Astrocyte of the spinal cord (primary cell): ENCODE measurements around the gene CACNG6.

ENCODE experiments used
- DNase-seq: peaks from one replicate; pipeline ENCODE4 v3.0.0; 2011; ENCODE audit warnings: low read depth, low spot score
- H3K4me3 ChIP-seq: 2 replicates; pipeline ENCODE4 v1.5.1; 2011; ENCODE audit warnings: low read depth, mild to moderate bottlenecking, low read length, moderate library complexity
- in situ Hi-C: cut with HindIII; loops from 2 replicates; pipeline ENCODE4 v1.10.0; 2017; ENCODE audit warnings: low sequenced_read_pairs
- TF ChIP-seq, protein P1 (sequence below): IDR thresholded peaks from 2 replicates; pipeline ENCODE4 v1.5.1; 2012; ENCODE audit warnings: low read depth, mild to moderate bottlenecking, low read length, inconsistent platforms

The CACNG6 gene, protein sequence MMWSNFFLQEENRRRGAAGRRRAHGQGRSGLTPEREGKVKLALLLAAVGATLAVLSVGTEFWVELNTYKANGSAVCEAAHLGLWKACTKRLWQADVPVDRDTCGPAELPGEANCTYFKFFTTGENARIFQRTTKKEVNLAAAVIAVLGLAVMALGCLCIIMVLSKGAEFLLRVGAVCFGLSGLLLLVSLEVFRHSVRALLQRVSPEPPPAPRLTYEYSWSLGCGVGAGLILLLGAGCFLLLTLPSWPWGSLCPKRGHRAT

DNA sequence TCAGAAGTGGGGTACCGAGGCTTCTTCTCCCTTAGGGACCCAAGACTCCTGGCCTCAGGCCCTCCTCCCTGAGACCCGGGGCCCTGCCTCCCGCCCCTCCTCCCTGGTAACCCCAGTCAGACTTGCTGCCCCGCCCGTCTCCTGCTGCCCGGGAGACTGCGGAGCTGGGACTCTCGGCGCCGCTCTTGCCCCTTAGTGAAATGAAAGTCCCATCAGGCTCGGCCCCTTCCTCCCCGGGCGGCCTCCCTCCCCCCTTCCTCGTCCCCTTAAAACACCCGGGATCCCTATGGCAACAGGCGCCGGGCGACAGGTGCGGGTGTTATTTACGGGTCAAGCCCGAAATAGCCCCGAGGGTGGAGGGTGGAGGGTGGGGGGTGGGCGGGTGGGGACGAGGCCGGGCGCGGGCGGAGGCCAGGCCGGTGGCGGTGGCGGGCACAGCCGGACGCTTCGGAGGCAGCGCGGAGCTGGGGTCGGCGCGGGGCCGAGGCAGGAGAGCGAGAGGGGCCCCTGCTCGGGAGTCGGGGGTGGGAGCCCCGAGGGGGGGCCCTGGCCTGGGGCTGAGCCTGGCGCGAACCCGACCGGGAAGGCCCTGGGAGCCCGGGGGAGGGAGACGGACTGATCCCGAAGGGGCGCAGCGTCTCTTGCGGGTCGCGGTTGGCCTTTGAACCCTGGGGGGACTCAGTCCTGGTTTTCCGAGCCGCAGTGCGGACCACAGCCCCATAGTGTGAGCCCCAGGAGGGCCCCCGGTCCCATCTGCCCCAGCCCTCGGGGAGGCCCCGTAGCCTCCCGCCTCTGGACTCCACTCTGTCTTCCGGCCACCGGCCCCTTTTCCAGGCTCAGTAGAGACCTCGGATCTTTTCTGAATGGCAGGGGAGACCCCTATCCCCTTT is at the start of gene CACNG6:
Gene CACNG6 (plus strand): TSS at position 414 of the 890 bp plus-strand sequence. CDS start 1,241 bp downstream, outside the sequence.
- DNase-seq, result no peak
- in situ Hi-C loops, result no loop called here
- TF ChIP-seq, protein P1, sequence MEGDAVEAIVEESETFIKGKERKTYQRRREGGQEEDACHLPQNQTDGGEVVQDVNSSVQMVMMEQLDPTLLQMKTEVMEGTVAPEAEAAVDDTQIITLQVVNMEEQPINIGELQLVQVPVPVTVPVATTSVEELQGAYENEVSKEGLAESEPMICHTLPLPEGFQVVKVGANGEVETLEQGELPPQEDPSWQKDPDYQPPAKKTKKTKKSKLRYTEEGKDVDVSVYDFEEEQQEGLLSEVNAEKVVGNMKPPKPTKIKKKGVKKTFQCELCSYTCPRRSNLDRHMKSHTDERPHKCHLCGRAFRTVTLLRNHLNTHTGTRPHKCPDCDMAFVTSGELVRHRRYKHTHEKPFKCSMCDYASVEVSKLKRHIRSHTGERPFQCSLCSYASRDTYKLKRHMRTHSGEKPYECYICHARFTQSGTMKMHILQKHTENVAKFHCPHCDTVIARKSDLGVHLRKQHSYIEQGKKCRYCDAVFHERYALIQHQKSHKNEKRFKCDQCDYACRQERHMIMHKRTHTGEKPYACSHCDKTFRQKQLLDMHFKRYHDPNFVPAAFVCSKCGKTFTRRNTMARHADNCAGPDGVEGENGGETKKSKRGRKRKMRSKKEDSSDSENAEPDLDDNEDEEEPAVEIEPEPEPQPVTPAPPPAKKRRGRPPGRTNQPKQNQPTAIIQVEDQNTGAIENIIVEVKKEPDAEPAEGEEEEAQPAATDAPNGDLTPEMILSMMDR, result no peak
- H3K4me3 ChIP-seq, result peak within 1 kb of the TSS; percentile 27

DNA sequence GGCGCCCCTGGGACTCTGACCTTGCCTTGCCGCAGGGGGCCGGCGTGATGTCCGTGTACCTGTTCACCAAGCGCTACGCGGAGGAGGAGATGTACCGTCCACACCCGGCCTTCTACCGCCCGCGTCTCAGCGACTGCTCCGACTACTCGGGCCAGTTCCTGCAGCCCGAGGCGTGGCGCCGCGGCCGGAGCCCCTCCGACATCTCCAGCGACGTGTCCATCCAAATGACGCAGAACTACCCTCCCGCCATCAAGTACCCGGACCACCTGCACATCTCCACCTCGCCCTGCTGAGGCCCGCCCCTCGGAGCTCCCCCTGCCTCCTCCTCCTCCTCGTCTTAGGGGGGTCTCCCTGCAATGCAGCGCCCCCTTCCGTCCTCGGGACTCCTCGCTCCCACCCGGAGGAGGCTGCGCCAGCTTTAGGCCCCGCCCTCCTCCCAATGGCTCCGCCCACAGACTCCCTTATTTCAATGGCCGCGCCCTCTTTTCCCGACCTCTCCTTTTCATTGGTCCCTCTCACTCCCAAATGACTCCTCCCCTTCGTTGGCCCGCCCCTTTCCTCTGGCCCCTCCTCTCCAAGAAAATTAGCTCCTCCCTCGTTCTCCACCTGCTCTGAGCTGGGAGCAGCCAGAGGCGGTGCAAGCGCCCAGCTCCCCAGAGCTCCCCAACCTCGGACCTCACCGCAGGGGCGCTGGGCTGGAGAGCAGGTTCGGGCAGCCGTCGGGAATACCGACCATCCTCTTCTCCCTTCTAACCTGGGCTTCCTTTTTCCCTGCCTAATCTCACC is 49.2 kb upstream of the CACNG6 start:
- no peak overlapping the region for H3K4me3 ChIP-seq

DNA sequence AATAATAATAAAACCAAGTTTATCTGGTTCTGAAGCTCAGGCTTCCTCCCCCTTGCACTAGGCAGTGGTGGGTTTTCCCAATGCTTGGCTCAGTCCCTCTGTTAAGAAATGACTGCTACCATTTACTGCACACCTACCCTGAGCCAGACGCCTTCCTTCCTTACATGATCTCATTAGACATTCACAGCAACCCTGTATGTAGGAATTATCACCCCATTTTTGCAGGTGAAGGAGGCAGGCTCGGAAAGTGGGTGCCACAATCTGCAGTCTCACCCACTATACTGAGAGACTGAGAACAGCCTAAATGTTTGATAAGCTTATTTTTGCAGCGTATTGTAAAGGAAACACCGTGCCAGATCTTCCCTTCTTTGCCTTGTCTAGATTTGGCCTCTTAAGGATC is 47.0 kb upstream of the CACNG6 start:
- no peak for DNase-seq
- H3K4me3 ChIP-seq, result no peak overlapping the region
- in situ Hi-C loops, result no loop called here
- TF ChIP-seq, protein P1, result no peak

More for the DNA sequence above, 49.2 kb upstream of the CACNG6 start:
- in situ Hi-C loops, result no loop called here
- DNase-seq, result no peak
- TF ChIP-seq, protein P1, result no peak

DNA sequence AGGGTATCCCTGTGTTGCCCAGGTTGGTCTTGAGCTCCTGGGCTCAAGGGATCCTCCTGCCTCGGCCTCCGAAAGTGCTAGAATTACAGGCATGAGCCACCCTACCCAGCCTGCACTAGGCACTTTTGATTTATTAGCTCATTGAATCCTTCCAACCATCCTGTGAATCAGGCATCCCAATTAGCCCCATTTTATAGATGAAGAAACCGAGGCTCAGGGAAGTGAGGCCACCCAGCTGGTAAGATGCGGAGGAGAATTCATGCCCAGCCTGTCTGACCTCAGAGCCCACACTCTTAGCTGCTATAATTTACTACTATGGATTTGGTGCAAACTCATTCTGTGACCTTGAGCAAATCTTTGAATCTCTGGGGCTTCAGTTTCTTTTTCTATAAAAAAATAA is 46.5 kb upstream of the CACNG6 start:
- DNase-seq, result no peak
- in situ Hi-C loops, result no loop called here
- H3K4me3 ChIP-seq, result no peak overlapping the region
- TF ChIP-seq, protein P1, result no peak

DNA sequence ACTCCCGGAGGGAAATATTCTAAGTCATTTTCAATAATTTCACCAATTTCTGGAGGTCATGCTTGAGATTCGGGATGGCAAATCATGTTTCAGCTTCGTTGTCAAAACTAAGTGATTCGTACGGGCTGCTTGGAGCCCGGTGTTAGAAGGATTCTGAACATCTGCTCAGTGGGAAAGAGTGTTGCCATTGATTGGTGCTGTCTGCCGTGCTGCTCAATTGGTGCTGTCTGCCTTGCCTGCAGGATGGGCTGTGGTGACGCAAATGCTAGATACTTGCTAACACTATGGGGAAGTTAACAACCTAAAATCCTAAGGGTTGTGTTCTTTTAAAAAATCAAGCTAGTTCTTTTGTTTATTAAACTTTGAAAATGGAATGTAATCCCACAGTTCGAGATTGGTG is 46.0 kb upstream of the CACNG6 start:
- in situ Hi-C loops, result no loop called here
- no peak overlapping the region for H3K4me3 ChIP-seq
- no peak for DNase-seq
- TF ChIP-seq, protein P1, result no peak

DNA sequence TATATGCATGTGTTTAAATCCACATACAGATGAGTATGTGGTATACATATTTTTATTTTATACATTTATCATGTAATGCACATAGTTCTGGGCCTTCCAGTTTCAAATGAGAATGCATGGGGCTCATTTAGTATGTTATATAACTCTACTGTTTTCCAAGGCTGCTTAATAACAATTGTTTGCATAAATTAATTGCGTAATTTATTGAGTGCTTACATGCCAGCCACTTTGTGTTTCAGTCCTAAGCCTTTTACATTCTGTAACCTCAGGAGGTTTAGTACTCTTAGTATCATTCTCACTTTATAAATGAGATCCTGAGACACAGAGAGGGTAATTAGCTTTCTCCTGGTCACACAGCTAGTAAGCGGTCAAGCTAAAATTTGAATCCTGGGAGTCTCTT is 45.4 kb upstream of the CACNG6 start:
- in situ Hi-C loops, result no loop called here
- H3K4me3 ChIP-seq, result no peak overlapping the region
- no peak for DNase-seq
- TF ChIP-seq, protein P1, result no peak
